NCI-H128 (cell line): ENCODE results near the gene PRMT5.

ENCODE experiments used
- DNase-seq: peaks from one replicate; lab custom pipeline; 2025; ENCODE audit not compliant: unreplicated experiment; lab: John Stamatoyannopoulos, UW

Gene PRMT5

GRCh38 chr14:22878271-22879246, 50.6 kb downstream of the PRMT5 start:
- no peak for DNase-seq

- no peak for DNase-seq
These were observed 52.1 kb downstream of the PRMT5 start for GRCh38 chr14:22877000-22877501.

- no peak for DNase-seq
These were observed 53.3 kb downstream of the PRMT5 start for GRCh38 chr14:22875748-22876319.

GRCh38 chr14:22875003-22875747, 54.0 kb downstream of the PRMT5 start:
- DNase-seq, result no peak

- DNase-seq, result no peak
These were observed 56.2 kb downstream of the PRMT5 start for GRCh38 chr14:22872833-22873520.

- DNase-seq, result peak; percentile 80
These were observed 56.9 kb downstream of the PRMT5 start for GRCh38 chr14:22872033-22872832.

- peak; percentile 20 for DNase-seq
These were observed 57.7 kb downstream of the PRMT5 start, which contains the start of gene LRP10 for GRCh38 chr14:22871224-22872032. Gene LRP10 (plus strand): TSS chr14:22871740. CDS start chr14:22872304, 564 bp downstream.

- no peak for DNase-seq
These were observed 58.4 kb downstream of the PRMT5 start for GRCh38 chr14:22870811-22871223.
